SK-N-SH treated with all-trans-retinoic acid at 6 μM for 48 hours (cell line): ENCODE results near the gene DXO.

Experiments
- CREB5 ChIP-seq: fragments of 250-450 bp; sonication (Bioruptor Pico); IDR thresholded peaks from 2 replicates; pipeline ENCODE4 v1.5.1; 2020; ENCODE audit warnings: low read depth, mild to moderate bottlenecking, moderate library complexity
- ESRRG ChIP-seq: fragments of 250-450 bp; sonication (Bioruptor Pico); IDR thresholded peaks from 2 replicates; pipeline ENCODE4 v1.6.1; 2021; ENCODE audit warnings: mild to moderate bottlenecking
- GLIS3 ChIP-seq: fragments of 250-450 bp; sonication (Bioruptor Pico); IDR thresholded peaks from 2 replicates; pipeline ENCODE4 v1.5.0; 2020; ENCODE audit warnings: mild to moderate bottlenecking, moderate library complexity
- ISL1 ChIP-seq: fragments of 250-450 bp; sonication (Bioruptor Pico); IDR thresholded peaks from 2 replicates; pipeline ENCODE4 v2.1.2; 2022; ENCODE audit warnings: mild to moderate bottlenecking, moderate library complexity
- TF ChIP-seq, protein P1 (sequence below): fragments of 250-450 bp; sonication (Bioruptor Pico); IDR thresholded peaks from 2 replicates; pipeline ENCODE4 v1.5.1; 2021; ENCODE audit warnings: mild to moderate bottlenecking, moderate library complexity

DNA sequence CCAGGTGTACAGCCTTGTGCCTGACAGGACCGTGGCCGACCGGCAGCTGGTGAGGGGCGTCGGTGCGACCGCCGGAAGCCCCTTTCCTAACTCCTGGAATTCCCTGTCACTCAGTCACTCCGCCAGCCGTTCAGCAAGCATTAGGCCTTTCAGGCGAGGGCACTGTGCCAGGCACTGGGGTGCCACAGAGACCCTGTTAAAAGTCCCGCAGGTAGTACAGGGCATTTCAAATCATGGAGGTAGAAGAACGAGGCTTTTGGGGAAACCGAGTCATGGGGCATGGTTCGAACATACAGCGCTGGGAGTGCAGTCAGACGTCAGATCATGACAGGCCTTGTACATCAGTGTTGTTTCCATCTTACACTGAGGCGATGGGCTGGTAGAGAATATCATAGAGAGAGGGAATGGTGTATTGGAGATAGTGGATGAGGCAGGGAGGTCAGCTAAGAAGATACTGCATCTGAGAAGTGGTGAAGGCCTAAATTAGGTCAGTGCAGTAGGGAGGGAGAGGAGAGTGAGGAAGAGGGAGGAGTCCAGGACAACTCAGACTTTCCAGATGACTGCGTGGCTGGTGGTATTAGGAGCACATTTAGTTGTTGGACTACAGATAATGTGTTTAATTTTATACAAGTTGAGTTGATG is 892 bp upstream of the DXO start:
- TF ChIP-seq ESRRG (CRISPR knock-in tag) (no peak), GLIS3 (no peak), CREB5 (CRISPR knock-in tag) (no peak), ISL1 (no peak)
- TF ChIP-seq, protein P1, sequence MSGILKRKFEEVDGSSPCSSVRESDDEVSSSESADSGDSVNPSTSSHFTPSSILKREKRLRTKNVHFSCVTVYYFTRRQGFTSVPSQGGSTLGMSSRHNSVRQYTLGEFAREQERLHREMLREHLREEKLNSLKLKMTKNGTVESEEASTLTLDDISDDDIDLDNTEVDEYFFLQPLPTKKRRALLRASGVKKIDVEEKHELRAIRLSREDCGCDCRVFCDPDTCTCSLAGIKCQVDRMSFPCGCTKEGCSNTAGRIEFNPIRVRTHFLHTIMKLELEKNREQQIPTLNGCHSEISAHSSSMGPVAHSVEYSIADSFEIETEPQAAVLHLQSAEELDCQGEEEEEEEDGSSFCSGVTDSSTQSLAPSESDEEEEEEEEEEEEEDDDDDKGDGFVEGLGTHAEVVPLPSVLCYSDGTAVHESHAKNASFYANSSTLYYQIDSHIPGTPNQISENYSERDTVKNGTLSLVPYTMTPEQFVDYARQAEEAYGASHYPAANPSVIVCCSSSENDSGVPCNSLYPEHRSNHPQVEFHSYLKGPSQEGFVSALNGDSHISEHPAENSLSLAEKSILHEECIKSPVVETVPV = no peak
